H9 (cell line): ENCODE data around the gene PGBD5. TPM values are rescaled to one million over a fixed set of nuclear protein-coding genes. Genes with fewer than 3 reads are reported as not detected.

Experiments
- DNase-seq: peaks from one replicate; pipeline ENCODE4 v3.0.0-alpha.2; 2017
- H2AFZ ChIP-seq: one replicate; pipeline ENCODE4 v1.6.1; 2013; ENCODE audit warnings: mild to moderate bottlenecking, low read length, control low read depth, moderate library complexity
- H2AK5ac ChIP-seq: 2 replicates; pipeline ENCODE4 v1.6.1; 2013; ENCODE audit warnings: low read length, control low read depth, mixed read lengths; ENCODE audit not compliant: insufficient read length
- H2BK120ac ChIP-seq: one replicate; pipeline ENCODE4 v1.6.1; 2013; ENCODE audit warnings: low read depth, mild to moderate bottlenecking, low read length, control low read depth, inconsistent platforms; ENCODE audit not compliant: poor library complexity, severe bottlenecking
- H2BK12ac ChIP-seq: 2 replicates; pipeline ENCODE4 v1.6.1; 2013; ENCODE audit warnings: low read length, control low read depth, mixed read lengths, low read depth; ENCODE audit not compliant: insufficient read length
- H2BK15ac ChIP-seq: 2 replicates; pipeline ENCODE4 v1.6.1; 2013; ENCODE audit warnings: low read depth, low read length, control low read depth
- H2BK20ac ChIP-seq: one replicate; pipeline ENCODE4 v1.6.1; 2013; ENCODE audit warnings: low read depth, mild to moderate bottlenecking, low read length, control low read depth, inconsistent platforms; ENCODE audit not compliant: poor library complexity, severe bottlenecking
- H2BK5ac ChIP-seq: 2 replicates; pipeline ENCODE4 v1.6.1; 2013; ENCODE audit warnings: low read length, control low read depth, mixed read lengths; ENCODE audit not compliant: insufficient read length
- H3K14ac ChIP-seq: 2 replicates; pipeline ENCODE4 v1.6.1; 2013; ENCODE audit warnings: low read length, control low read depth; ENCODE audit not compliant: insufficient read depth
- H3K18ac ChIP-seq: 2 replicates; pipeline ENCODE4 v1.6.1; 2013; ENCODE audit warnings: low read depth, mild to moderate bottlenecking, mixed read lengths, low read length, control low read depth; ENCODE audit not compliant: insufficient read length
- H3K23ac ChIP-seq: 2 replicates; pipeline ENCODE4 v1.6.1; 2013; ENCODE audit warnings: low read length, control low read depth, mixed read lengths, low read depth; ENCODE audit not compliant: insufficient read length
- H3K23me2 ChIP-seq: 2 replicates; pipeline ENCODE4 v1.6.1; 2013; ENCODE audit warnings: low read depth, mild to moderate bottlenecking, mixed read lengths, low read length, control low read depth; ENCODE audit not compliant: insufficient read length, poor library complexity, severe bottlenecking
- H3K27ac ChIP-seq: 2 replicates; pipeline ENCODE4 v1.5.1; 2013; ENCODE audit warnings: low read length, control low read depth, mixed read lengths, low read depth; ENCODE audit not compliant: insufficient read length
- H3K27me3 ChIP-seq: 2 replicates; pipeline ENCODE4 v1.6.1; 2013; ENCODE audit warnings: low read length, control low read depth, inconsistent platforms; ENCODE audit not compliant: insufficient read depth
- H3K4ac ChIP-seq: 2 replicates; pipeline ENCODE4 v1.6.1; 2013; ENCODE audit warnings: low read depth, mild to moderate bottlenecking, control low read depth, inconsistent platforms, low read length, moderate library complexity
- H3K4me1 ChIP-seq: 2 replicates; pipeline ENCODE4 v1.6.1; 2013; ENCODE audit warnings: low read length, control low read depth, inconsistent platforms; ENCODE audit not compliant: insufficient read depth
- H3K4me2 ChIP-seq: 2 replicates; pipeline ENCODE4 v1.6.1; 2013; ENCODE audit warnings: low read length, control low read depth, mixed read lengths; ENCODE audit not compliant: insufficient read length, insufficient read depth
- H3K56ac ChIP-seq: 2 replicates; pipeline ENCODE4 v1.6.1; 2013; ENCODE audit warnings: low read depth, mild to moderate bottlenecking, mixed read lengths, low read length, control low read depth; ENCODE audit not compliant: insufficient read length
- H3K79me1 ChIP-seq: 2 replicates; pipeline ENCODE4 v1.6.1; 2013; ENCODE audit warnings: low read depth, mild to moderate bottlenecking, moderate library complexity, low read length, control low read depth, inconsistent platforms; ENCODE audit not compliant: insufficient read depth, poor library complexity, severe bottlenecking
- H3K79me2 ChIP-seq: 2 replicates; pipeline ENCODE4 v1.6.1; 2013; ENCODE audit warnings: low read length, control low read depth, inconsistent platforms; ENCODE audit not compliant: insufficient read depth
- H3K9ac ChIP-seq: 2 replicates; pipeline ENCODE4 v1.6.1; 2013; ENCODE audit warnings: low read length, control low read depth, mixed read lengths; ENCODE audit not compliant: insufficient read length; ENCODE audit errors: extremely low read depth
- H3K9me3 ChIP-seq: one replicate; pipeline ENCODE4 v1.6.1; 2013; ENCODE audit warnings: low read depth, low read length, inconsistent platforms; ENCODE audit not compliant: control insufficient read depth
- H3T11ph ChIP-seq: one replicate; pipeline ENCODE4 v1.6.1; 2013; ENCODE audit warnings: mild to moderate bottlenecking, low read length, control low read depth, inconsistent platforms
- H4K20me1 ChIP-seq: one replicate; pipeline ENCODE4 v1.6.1; 2013; ENCODE audit not compliant: control insufficient read depth, insufficient read length, insufficient read depth
- H4K5ac ChIP-seq: 2 replicates; pipeline ENCODE4 v1.6.1; 2013; ENCODE audit warnings: low read depth, mild to moderate bottlenecking, mixed read lengths, low read length, control low read depth; ENCODE audit not compliant: insufficient read length
- H4K8ac ChIP-seq: replicated peaks from 2 replicates; pipeline ENCODE4 v1.6.1; 2013; ENCODE audit warnings: low read length, control low read depth, mixed read lengths, low read depth; ENCODE audit not compliant: insufficient read length
- H4K91ac ChIP-seq: 2 replicates; pipeline ENCODE4 v1.6.1; 2013; ENCODE audit warnings: low read depth, mild to moderate bottlenecking, moderate library complexity, mixed read lengths, low read length, control low read depth; ENCODE audit not compliant: insufficient read length
- H3K27ac Mint-ChIP-seq, 3 experiments: 2 replicates in 2 of 3; 3 replicates in 1 of 3; pipeline ENCODE4 v1.8.0; 2020 to 2021; ENCODE audit warnings: mixed read lengths in 3 of 3, mild to moderate bottlenecking in 1 of 3, moderate library complexity in 1 of 3
- H3K27me3 Mint-ChIP-seq: 2 replicates; pipeline ENCODE4 v1.8.0; 2021; ENCODE audit warnings: low read depth, mild to moderate bottlenecking, moderate library complexity, mixed read lengths
- H3K36me3 Mint-ChIP-seq, 3 experiments: 2 replicates in 2 of 3; 3 replicates in 1 of 3; pipeline ENCODE4 v1.8.0; 2020 to 2021; ENCODE audit warnings: low read depth in 3 of 3, mixed read lengths in 3 of 3; ENCODE audit not compliant: insufficient read depth in 1 of 3
- H3K4me1 Mint-ChIP-seq, 2 experiments: 2 replicates each; pipeline ENCODE4 v1.8.0; 2020; ENCODE audit warnings: mixed read lengths in 2 of 2
- H3K4me3 Mint-ChIP-seq, 2 experiments: 2 replicates in 1 of 2; 3 replicates in 1 of 2; pipeline ENCODE4 v1.8.0; 2020 to 2021; ENCODE audit warnings: mild to moderate bottlenecking in 2 of 2, mixed read lengths in 2 of 2, moderate library complexity in 1 of 2
- H3K9me3 Mint-ChIP-seq, 2 experiments: 2 replicates in 1 of 2; 3 replicates in 1 of 2; pipeline ENCODE4 v1.8.0; 2020; ENCODE audit warnings: mild to moderate bottlenecking in 2 of 2, mixed read lengths in 2 of 2, moderate library complexity in 1 of 2
- WGBS: extraction: QIAGEN DNeasy Blood & Tissue Kit; methylation state at CpG from one replicate; pipeline ENCODE4 v1.1.7; 2013; ENCODE audit warnings: missing lambda C conversion rate, low lambda C conversion rate, mixed read lengths; ENCODE audit not compliant: insufficient read length; ENCODE audit errors: extremely low coverage; 5-methylcytosine and 5-hydroxymethylcytosine counted together
- total RNA-seq: library from RNA; stranded (reverse); gene quantifications from 2 replicates; pipeline ENCODE4 v1.2.1, GENCODE V29; 2021
- TF ChIP-seq, protein P1 (sequence below): fragments of 200-600 bp; sonication (generic); conservative IDR thresholded peaks from 3 replicates; pipeline ENCODE4 v1.8.0; 2021; ENCODE audit warnings: antibody characterized with exemption, mild to moderate bottlenecking

The PGBD5 gene
- total RNA-seq, 1 experiment from 2014 or later, result 19.1 TPM

DNA sequence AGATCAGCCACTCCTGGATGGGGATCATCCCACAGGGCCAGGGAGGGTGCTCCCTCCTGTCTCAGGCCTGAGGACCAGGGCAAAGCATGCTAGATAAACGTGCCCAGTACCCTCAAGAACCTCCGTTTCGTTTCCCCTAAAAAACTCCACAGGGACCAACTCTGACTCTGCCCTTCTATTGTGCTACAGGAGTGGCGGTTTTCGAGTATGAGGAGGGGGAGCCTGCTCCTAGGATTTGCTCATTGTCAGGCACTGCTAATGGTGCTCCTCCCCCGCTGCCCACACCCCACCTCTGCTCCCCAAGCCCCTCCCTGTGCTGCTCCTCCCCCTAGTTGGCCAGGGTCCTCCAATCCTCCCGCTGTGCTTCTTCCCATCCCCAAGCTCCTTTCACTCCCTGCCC lies 32.0 kb downstream of the PGBD5 start:
- H3K79me1 ChIP-seq, result peaks cover 4% of the 10 kb centered on the region
- no CpG with 5 or more reads among the region's 7 CpGs for WGBS
- H2AK5ac ChIP-seq, result no peak overlapping the region
- no peak overlapping the region for H4K5ac ChIP-seq
- H2BK5ac ChIP-seq, result no peak overlapping the region
- H3K4ac ChIP-seq, result no peak overlapping the region
- no peak overlapping the region for H3K56ac ChIP-seq
- no peaks in the 10 kb centered on the region for H3K9me3 ChIP-seq
- no peak overlapping the region for H4K8ac ChIP-seq
- H3K27ac Mint-ChIP-seq, result peak overlapping the region in 1 of 3 experiments; percentile 25; a peak in 3 of 7 replicates
- peaks cover 2% of the 10 kb centered on the region; the same call in 1 of the 2 replicates for H3K79me2 ChIP-seq
- no peaks in the 10 kb centered on the region for H3K27me3 ChIP-seq
- H3K9me3 Mint-ChIP-seq, result no peaks in the 10 kb centered on the region; a peak in 2 of 5 replicates
- peak; percentile 52 for DNase-seq
- H2BK20ac ChIP-seq, result no peak overlapping the region
- H2BK15ac ChIP-seq, result no peak overlapping the region
- peaks cover 3% of the 10 kb centered on the region for H4K20me1 ChIP-seq
- H3K23ac ChIP-seq, result no peak overlapping the region
- no peak overlapping the region for H2BK12ac ChIP-seq
- H2BK120ac ChIP-seq, result no peak overlapping the region
- H3K9ac ChIP-seq, result no peak overlapping the region
- peaks cover 38 to 50% of the 10 kb centered on the region in 2 experiments for H3K4me1 Mint-ChIP-seq
- H3K27me3 Mint-ChIP-seq, result no peaks in the 10 kb centered on the region; the same call in 1 of the 2 replicates
- no peak overlapping the region for H3T11ph ChIP-seq
- peak overlapping the region; percentile 13 for H3K4me2 ChIP-seq
- no peaks in the 10 kb centered on the region for H3K23me2 ChIP-seq
- H2AFZ ChIP-seq, result no peak overlapping the region
- peak overlapping the region; percentile 61 for H3K18ac ChIP-seq
- H3K14ac ChIP-seq, result 0 out of 2 replicates have a peak overlapping the region, but pooled peaks have one; percentile 41
- TF ChIP-seq, protein P1, sequence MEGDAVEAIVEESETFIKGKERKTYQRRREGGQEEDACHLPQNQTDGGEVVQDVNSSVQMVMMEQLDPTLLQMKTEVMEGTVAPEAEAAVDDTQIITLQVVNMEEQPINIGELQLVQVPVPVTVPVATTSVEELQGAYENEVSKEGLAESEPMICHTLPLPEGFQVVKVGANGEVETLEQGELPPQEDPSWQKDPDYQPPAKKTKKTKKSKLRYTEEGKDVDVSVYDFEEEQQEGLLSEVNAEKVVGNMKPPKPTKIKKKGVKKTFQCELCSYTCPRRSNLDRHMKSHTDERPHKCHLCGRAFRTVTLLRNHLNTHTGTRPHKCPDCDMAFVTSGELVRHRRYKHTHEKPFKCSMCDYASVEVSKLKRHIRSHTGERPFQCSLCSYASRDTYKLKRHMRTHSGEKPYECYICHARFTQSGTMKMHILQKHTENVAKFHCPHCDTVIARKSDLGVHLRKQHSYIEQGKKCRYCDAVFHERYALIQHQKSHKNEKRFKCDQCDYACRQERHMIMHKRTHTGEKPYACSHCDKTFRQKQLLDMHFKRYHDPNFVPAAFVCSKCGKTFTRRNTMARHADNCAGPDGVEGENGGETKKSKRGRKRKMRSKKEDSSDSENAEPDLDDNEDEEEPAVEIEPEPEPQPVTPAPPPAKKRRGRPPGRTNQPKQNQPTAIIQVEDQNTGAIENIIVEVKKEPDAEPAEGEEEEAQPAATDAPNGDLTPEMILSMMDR, result no peak
- no peak overlapping the region for H3K27ac ChIP-seq
- peaks cover 0 to 4% (median 0%) of the 10 kb centered on the region in 3 experiments; a peak in 1 of 7 replicates for H3K36me3 Mint-ChIP-seq
- peaks cover 12% of the 10 kb centered on the region for H3K4me1 ChIP-seq
- H4K91ac ChIP-seq, result no peak overlapping the region
- peak overlapping the region in 1 of 2 experiments; percentile 15; a peak in 1 of 5 replicates for H3K4me3 Mint-ChIP-seq
